GM19468 (cell line): ENCODE results near the gene PPP1R9A.

Source experiments
- ATAC-seq: cut with Tn5 transposase; IDR thresholded peaks from one replicate; pipeline ENCODE4 v1.9.1; 2021; ENCODE audit warnings: mild to moderate bottlenecking, moderate library complexity, moderate number of reproducible peaks; ENCODE audit not compliant: unreplicated experiment; ENCODE audit errors: extremely low read depth

Gene PPP1R9A

DNA sequence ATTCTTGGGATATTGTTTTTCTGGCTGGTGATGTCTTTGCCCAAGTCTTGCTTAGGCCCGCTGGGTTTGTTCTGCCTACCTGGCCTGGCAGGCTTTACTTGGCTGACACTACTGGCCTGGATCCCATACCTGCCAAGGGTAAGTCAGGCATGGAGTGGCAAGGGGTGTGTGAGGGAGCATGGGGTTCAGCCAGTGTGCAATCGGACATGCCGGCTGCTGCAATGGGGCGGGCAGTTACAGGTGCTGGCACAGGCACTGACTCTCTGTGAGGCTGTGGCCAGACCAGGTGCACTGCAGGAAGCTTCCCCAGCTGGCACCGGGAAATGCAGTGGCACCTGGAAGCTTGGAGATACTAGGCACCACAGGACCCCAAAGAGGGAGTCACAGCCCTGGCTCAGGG lies 248.6 kb downstream of the PPP1R9A start:
- ATAC-seq, result no peak

DNA sequence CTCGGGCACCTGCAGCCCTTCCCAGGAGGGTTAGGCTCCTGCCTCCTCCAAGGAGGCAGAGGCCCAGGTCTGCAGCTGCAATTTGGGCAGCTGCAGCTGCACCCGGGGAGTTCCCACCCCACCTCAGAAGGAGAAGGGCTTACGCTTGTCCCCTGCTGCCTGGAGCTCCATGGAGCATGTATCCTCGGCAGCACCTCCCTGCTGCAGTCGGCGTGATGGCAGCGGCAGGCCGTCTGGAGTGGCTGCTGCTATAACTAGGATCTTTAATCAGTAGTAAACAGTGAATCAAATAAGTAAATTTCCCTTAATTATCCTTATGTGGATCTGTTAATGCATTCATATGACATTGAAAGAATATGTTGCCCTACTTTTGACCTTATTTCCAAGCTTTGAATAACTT lies 250.0 kb downstream of the PPP1R9A start:
- no peak for ATAC-seq

DNA sequence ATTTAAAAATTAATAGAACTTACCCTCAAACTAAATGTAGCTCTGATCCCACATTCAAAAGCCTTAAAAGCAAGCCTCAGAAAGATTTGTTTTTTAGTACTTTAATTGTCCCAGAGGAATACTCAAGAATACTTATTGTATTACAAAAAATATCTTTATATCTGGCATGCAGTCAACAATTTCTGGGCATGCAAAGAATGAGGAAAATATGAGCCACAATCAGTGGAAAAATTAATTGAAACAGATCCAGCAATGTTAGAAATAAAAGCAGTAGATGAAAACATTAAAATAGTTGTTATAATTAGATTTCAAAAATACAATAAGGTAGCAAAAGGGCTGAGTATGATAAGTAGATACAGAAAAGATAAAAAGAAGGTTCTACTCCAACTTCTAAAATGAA lies 262.3 kb downstream of the PPP1R9A start:
- no peak for ATAC-seq

DNA sequence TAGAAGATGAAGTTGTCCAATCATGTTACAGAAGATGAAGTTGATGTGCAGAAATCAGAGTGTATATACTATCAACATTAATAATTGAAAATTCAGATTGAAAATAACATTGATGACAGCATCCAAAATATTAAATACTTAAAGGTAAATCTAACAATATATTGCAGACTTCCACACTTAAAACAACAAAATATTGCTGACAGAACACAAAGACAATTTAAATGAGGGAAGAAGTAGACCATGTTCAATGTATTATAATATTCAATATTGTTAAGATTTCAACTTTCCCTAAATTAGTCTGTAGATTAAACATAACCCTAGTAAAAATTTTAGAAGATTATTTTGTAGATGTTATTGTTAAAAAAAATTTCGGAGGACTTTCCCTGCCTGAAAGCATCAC lies 265.0 kb downstream of the PPP1R9A start:
- no peak for ATAC-seq

DNA sequence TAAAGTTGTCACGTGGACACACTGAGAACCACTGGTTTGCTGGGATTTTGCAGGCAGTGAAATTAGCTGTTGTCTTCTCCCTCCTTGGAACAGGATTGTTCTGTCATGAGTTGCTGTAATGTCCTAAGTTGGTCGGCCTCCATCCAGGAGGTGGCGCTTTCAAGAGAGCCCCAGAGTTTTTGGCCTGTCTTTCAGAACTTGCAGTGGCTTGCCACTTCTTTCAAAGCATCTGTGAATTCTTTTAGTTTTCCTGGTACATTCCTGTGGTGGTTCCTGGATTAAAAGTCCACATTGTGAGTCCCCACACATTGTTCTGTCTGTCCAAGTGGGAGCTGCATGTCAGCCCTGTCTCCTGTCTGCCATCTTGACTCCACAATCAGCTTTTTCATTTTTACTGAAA lies 283.1 kb downstream of the PPP1R9A start:
- ATAC-seq, result no peak

DNA sequence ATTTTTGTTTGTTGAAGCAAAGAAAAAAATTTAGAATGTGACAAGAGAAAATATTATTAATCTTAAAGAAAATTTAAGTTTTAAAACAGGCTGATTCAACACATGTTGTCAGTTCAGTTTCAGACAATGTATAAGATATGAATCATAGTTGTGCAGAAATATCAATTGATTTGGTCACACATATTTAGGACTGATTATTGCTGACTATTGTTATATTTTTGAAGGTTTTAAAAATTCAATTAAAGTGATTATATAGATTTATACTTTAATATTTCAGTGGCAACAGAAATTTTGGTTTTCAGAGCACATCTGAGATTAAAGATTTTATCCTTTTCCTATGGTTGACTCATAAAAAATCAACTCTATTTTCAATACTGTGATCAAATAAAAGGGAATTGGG lies 284.4 kb downstream of the PPP1R9A start:
- no peak for ATAC-seq

DNA sequence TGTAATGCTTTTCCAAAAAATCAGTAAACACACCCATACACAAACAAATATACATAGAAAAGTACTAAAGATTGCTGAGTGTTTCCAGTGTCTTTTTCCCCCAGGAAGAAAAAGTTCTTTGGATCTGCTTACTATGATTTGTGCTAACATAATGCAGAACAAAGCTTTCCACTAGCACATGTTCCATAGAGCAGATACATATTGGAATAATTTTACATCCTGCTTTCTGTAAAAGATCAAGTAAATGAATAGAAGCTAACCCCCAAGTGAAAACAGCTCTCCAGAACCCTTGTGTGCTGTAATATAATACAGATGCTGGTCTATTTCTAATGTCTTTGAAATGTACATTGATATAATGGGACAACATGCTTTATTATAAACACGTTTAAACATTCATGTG lies 291.5 kb downstream of the PPP1R9A start:
- ATAC-seq, result no peak

DNA sequence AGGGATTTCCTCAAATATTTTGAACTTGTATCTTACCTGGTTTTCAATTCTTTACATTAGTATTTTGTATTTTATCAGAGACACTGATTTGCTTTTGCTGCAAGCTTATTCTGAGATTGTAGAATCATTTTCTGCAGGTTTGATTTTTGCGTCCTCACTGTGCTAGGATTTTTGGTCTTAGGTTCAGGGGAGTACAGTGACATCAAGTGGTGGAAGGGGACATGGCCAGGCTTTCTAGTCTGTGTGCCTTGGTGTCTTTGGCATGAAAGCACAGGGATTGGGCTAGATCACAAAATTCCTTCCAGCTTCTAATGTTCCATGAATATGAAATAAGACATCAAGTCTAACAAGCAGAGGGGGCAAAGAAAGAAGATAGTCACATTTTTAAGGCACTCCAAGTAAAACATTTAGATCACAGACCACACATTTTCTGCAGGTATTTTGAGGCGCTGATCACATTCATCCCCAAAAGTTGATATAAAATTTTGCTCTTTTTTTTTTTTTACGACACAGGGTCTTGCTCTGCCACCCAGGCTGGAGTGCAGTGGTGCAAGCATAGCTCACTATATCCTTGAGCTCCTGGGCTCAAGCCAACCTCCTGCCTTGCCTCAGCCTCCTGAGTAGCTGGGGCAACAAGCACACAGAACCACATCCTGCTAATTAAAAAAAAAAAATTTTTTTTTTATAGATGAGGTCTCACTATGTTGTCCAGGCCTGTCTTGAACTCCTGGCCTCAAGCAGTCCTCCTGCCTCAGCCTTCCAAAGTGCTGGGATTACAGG lies 292.6 kb downstream of the PPP1R9A start:
- ATAC-seq, result no peak

DNA sequence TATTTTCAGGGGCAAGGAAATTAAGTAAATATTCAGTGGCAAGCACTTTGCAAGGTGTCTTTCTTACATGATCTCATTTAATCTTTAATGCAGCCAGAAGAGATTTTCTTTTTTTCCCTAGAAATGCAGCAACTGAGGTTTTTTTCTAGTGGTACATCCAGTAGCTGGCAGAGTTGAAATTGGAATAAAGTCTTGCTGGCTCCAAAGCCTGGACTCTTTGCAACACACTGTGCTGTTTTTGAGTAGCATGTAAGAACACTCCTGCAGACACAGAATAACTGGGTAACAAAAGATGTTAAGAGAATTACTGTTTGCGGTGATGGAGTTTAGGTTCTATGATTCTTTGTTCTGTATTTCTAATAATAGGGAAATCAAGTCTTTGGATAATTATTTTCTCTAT lies 293.3 kb downstream of the PPP1R9A start:
- ATAC-seq, result no peak

DNA sequence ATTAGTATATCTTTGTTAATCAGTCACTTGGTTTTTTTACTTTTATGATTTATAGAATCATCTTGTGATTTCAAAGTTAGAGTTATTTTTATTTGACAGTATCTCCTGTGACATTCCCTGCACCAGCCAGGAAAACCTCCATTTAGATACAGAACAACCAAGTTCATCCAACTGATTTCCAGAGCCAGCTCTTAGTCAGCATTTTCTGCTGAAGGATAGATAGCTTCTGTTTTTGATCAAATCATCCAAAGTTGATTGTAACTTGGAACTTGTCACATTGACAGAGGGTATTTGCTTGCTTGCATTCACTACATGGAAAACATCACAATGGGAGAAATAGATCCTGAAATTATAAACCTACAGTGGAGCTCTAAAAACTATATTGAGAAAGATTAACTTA lies 294.3 kb downstream of the PPP1R9A start:
- ATAC-seq, result no peak

DNA sequence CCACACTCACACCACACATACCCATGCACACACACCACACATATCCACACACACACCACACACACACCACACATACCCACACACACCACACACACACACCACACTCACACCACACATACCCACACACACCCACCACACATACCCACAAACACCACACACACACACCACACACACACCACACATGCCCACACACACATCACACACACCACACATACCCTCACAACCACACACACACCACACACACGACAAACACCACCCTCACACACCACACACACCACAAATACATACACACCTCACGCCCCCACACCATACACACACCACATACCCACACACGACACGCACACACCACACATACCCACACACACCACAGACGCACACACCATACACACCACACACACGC lies 297.2 kb downstream of the PPP1R9A start:
- ATAC-seq, result no peak

DNA sequence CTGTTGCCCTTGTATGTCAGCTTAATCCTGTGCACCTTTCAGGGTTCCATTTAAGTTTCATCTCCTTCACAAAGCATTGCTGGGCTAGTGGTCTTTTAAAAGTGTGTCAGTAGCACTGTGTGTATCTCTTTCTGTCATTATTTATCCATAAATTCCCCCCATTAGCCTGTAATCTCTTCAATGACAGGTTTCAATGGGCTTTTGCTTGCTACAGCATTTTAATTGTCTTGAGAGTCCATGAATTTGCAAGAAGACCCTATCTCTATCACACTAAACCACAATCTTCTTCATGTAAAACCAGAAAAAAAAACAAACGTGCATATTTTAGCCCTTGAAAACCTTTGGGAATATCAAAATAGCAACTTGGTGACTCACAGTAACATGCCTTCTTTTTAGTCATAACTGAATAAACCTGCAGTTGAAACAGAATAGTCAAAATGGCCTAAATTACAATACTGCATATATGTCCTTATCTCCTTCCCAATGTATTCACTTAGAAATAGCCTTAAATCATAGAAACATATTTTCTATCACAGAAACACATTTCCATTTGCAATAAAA lies 298.4 kb downstream of the PPP1R9A start:
- ATAC-seq, result no peak

DNA sequence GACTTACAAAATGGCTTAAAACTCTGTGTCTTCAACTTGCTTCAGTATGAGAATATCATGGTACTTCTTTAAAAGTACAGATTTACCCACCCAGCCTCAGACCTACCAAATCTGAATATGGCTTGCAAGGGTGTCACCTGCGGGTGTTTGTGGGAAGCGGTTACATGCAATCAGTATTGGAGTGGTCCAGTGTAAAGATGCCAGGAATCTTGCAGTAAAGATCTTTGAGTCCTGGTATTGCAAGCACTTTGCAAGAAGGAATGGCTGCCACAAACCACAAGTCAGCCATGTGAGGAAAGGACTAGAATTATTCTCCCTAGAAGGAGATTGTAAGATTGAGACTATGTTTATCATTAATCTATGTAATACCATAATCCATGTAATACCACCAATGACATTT lies 301.9 kb downstream of the PPP1R9A start:
- ATAC-seq, result no peak

DNA sequence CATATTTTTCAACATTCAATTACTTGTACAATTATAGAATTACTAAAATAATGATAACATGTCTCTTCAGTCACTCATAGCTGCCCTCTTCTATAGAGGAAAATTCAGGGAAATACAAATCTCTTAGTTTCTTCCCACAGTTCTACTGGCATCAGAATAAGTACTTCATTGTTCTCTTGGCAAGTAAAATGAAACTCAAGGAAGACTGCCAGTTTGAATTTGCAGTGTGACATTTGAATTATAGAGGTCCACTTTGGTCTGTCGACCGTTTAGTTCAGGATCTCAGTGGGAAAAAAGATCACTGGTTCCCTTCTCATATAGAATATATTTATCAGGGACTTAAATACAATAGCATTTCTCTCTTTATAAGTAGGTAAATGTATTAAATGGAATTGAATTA lies 302.4 kb downstream of the PPP1R9A start:
- ATAC-seq, result no peak

DNA sequence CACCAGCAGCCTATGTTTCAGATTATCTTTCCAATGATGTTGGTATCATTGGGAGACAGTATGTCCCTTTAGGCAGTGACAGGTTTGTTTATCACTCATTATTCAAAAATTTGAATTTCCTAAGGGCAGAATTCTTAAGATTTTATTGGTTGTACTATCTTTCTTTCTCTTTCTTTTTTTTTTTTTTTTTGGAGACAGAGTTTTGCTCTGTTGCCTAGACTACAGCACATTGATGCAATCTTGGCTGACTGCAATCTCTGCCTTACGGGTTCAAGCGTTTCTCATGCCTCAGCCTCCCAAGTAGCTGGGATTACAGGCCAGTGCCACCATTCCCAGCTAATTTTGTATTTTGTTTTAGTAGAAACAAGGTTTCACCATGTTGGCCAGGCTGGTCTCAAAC lies 305.8 kb downstream of the PPP1R9A start:
- ATAC-seq, result no peak

DNA sequence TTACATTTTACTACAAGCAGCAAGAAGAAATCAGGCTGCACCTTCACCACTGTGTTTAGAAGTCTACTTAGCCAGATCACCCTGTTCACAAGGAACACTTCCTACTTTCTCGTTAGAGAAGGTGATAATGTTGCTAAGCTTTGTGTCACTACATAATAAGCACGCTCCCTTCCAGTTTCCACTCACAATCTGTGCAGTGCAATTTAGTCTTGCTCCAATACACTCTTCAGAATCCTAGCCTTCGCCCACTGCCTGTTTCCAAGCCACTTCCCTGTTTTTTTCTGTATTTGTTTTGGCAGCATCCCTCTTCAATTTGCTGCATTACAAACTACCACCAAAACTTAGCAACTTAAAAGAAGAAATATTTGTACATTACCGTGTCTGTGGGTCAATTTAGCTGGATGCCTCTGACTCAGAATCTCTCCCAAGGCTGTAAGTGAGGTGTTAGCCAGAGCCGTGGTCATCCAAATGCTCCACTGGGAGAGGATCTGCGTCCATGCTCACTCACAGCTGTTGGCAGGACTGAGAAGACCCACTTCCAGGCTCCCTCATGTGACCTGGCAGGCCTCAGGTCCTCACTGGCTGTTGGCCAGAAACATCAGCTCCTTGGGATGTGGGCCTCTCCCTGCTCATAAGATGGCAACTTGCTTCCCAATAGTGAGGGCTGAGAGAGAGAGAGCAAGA lies 306.6 kb downstream of the PPP1R9A start:
- ATAC-seq, result no peak

DNA sequence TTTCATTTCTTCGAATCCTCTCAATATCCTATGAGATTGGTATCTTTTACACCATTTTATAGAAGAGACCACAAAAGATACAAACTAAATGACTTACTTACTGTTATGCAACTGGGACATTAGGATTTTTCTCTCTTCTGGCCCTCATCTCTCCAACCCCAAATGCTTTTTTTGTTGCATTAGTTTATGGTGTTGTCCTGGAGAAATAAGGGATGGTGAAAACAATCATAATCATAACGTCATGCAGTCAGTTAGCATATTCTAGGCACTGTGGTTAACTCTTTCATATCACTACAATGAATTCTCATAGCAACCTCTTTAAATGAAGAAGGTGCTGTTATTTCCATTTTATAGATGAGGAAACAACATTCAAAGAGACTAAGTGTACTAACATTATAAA lies 312.3 kb downstream of the PPP1R9A start:
- ATAC-seq, result no peak

DNA sequence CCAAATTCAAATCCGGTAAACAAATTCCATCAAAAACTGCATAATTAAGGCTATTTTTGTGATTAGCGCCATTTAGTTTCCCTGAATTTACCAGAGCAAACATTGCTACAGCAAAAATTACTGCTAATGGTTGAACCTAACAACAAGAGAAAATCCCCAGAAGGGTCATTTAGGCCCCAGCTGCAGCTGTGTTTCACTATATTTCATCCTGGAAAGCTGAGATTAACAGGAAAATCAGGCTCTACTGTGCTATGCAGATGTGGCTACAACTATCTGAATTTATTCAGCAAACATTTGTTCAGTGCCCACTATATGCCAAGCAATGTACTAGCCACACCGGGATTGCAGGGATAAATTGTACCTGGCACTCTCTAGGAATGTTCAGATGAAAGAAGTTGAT lies 312.9 kb downstream of the PPP1R9A start:
- no peak for ATAC-seq

DNA sequence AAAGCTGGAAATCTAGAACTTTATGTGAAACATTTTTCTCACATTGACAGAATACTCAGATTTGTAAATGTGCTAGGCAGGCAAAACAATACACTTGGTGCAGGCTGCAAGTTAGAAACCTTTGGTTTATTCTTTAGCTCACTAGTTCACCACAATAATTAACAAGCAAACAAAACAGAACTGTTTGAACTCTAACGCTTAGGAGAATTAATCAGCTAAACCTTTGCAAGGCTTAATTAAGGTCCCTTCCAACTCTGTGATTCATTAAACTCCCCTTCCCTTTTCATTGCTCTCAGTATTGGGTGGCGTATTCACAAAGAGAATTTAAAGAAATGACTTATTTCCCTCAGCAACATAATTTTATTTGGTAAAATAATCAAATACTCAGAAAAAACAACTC lies 317.9 kb downstream of the PPP1R9A start:
- no peak for ATAC-seq

DNA sequence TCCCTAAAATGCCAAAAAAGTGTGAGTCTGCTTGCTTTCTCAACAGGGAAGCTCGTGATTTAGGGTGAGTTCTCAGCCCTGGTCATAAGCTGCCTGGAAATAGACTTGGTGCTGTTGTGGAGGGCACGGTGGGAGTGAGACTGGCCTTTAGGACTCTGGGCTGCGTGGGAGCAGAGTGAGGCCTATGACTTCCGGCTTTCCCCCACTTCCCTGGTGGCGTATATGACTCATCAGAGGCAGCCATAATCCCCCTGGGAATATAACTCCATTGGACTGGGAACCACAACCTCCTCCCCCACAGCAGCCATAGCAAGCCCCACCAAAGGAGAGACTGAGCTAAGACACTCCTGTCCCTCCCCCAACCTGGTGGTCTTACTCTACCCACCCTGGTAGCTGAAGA lies 321.9 kb downstream of the PPP1R9A start:
- ATAC-seq, result no peak

DNA sequence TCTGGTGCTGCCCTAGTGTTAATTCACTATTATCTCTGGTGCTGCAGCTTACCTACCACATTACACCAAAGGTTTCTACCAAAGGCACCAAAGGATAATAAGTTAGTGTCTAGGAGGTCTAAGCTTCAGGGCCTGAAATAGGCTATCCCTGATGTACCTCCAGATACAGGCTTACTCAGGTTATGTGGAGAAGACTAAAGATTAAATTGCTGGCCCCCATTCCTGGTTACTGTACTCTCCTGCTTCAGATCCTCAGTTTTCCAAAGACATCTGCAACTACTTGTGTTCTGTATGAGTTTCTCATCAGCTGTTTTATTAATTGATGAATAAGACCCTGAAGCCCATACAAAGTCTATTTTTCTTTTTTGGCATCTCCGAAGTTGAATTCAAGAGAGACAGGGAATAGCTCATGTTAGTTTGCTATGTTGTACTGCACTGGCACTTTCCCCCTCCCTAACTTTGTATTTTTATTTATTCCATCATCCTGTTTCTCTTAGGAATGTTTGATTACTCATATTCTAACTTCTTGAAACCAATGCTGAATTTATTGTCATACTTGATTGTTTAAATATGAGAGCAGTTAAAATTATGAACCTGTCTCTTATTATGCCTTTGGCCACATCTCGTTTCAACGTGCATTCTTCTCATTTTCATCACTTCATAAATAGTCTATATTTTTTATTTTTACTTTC lies 331.0 kb downstream of the PPP1R9A start:
- no peak for ATAC-seq
